Stimulated activated CD4-positive, alpha-beta T cell treated with anti-CD3 and anti-CD28 coated beads, Interleukin-15, amount 100 ng/mL, for 48 hours (primary cell): ENCODE results near the gene SNX1.
"Not testable (repeated sequence)": the region's sequence is repeated elsewhere in the genome, so short reads cannot be mapped to it uniquely, and the experiment has no call there.

ENCODE experiments used
- DNase-seq, 2 donors: peaks; one replicate each; pipeline ENCODE4 v3.0.0-alpha.2; 2020; ENCODE audit warnings: low read depth in 2 of 2

Gene SNX1

GRCh38 chr15:64112904-64113303, 17.1 kb downstream of the SNX1 start:
- no peak for DNase-seq

GRCh38 chr15:64117759-64118487, 22.1 kb downstream of the SNX1 start:
- no peak for DNase-seq

GRCh38 chr15:64120322-64120721, 24.5 kb downstream of the SNX1 start:
- not testable (repeated sequence) for DNase-seq

- DNase-seq: no peak
These were observed 25.8 kb downstream of the SNX1 start for GRCh38 chr15:64121614-64122013.

GRCh38 chr15:64122444-64122843, 26.7 kb downstream of the SNX1 start:
- DNase-seq: no peak

- DNase-seq: no peak
These were observed 27.2 kb downstream of the SNX1 start for GRCh38 chr15:64122936-64123351.

- DNase-seq: no peak
These were observed 30.2 kb downstream of the SNX1 start for GRCh38 chr15:64125978-64126377.

GRCh38 chr15:64127521-64128270, 31.9 kb downstream of the SNX1 start:
- no peak for DNase-seq

- no peak for DNase-seq
These were observed 34.4 kb downstream of the SNX1 start for GRCh38 chr15:64130159-64130558.

- no peak for DNase-seq
These were observed 35.8 kb downstream of the SNX1 start for GRCh38 chr15:64131547-64131946.

- no peak for DNase-seq
These were observed 36.4 kb downstream of the SNX1 start for GRCh38 chr15:64132217-64132616.

GRCh38 chr15:64133623-64134344, 38.0 kb downstream of the SNX1 start:
- no peak for DNase-seq

- no peak for DNase-seq
These were observed 38.6 kb downstream of the SNX1 start for GRCh38 chr15:64134345-64134829.

GRCh38 chr15:64136347-64136746, 40.6 kb downstream of the SNX1 start:
- no peak for DNase-seq

- DNase-seq: no peak
These were observed 41.5 kb downstream of the SNX1 start for GRCh38 chr15:64137226-64137833.

- no peak for DNase-seq
These were observed 42.7 kb downstream of the SNX1 start for GRCh38 chr15:64138331-64138941.

- no peak for DNase-seq
These were observed 46.2 kb downstream of the SNX1 start for GRCh38 chr15:64141798-64142512.

- DNase-seq: no peak
These were observed 47.5 kb downstream of the SNX1 start for GRCh38 chr15:64143276-64143675.

GRCh38 chr15:64144192-64144564, 48.4 kb downstream of the SNX1 start:
- no peak for DNase-seq

- no peak for DNase-seq
These were observed 48.9 kb downstream of the SNX1 start for GRCh38 chr15:64144565-64145281.
